NCI-H1694 treated with DMSO at 0.1 percent for 48 hours (cell line): Measurements from ENCODE around the gene IPO4.

ENCODE experiments used
- DNase-seq: peaks from one replicate; lab custom pipeline; 2025; lab: John Stamatoyannopoulos, UW

IPO4 gene

DNA sequence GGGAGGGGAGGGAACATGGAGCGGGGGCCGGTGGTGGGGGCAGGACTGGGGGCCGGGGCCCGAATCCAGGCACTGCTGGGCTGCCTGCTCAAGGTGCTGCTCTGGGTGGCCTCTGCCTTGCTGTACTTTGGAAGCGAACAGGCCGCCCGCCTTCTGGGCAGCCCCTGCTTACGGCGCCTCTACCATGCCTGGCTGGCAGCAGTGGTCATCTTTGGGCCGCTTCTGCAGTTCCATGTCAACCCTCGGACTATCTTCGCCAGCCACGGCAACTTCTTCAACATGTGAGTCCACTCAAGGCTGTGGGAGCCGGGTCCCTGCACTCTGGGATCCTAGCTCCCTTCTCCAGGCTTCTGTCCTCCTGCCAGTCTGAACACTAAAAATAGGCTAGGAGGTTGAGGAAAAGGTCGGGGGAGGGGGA is 57.1 kb downstream of the IPO4 start:
- DNase-seq: no peak

DNA sequence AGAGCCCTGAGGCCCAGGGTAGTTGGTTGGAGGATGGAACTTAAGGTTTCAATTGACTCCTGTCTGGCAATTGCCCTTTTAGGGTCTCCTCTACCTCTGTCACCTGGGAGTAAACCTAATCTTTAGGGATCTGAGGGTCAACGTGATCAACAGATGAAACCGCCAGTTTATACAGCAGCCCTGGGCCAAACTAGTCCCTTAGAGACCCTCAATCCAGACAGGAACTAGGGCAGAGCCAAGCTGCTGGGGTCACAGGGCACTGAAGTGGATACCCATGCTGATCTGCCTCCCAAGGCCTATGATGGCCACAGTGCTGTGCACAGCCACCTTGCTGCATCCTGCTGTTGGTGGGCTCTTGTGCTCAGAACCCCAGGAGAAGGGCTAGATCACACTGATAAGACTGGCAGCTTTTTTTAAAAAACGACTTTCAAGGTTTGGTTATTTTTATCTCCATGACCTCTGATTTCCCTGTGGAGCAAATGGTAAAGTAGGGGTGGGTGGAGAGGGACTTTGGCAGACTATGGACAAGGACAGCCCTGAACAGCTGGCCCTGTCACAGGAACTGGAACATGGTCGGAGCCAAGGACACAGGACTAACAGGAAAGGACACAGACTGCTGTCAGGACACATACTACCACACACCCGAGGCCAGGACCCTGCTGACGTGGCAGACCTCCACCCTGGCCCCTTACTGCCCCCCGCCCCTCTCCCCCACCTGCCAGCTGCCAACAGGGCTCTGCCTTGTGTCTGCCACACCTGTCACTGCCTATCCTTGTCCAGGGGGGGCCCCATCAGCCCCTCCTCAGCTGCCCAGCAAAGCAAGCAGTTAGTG is 57.7 kb downstream of the IPO4 start:
- DNase-seq: no peak

DNA sequence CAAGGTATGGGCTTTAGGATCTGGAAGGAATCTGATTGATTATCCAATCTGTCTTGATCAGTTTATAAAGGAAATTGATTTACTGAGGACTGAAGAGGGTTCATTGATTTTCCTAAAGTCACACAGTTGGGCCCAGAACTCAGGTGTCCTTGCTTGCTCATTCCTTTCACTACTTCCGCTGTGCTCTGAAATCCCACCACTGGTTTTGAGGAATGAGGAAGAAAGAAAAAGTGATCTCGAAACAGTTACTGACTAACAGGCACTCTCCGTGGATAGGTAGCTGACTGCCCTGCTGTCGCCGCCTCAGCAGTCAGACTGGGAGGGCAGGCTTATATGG is 58.3 kb downstream of the IPO4 start, which contains the start of gene FITM1:
TSS of gene FITM1 (plus strand) at position 280 of the 337 bp plus-strand sequence. CDS start 905 bp downstream, outside the sequence.
- no peak for DNase-seq
